Fibroblast of villous mesenchyme (primary cell): ENCODE results near the gene NSUN6. TPM values are rescaled to one million over a fixed set of nuclear protein-coding genes. Genes with fewer than 3 reads are reported as not detected.
A peak's percentile ranks its signal among the peaks of the same experiment; 100 is the strongest.

Experiments used
- DNase-seq: peaks from one replicate; pipeline ENCODE4 v3.0.0-alpha.2; 2010; ENCODE audit warnings: low read depth
- H3K4me3 ChIP-seq: 2 replicates; pipeline ENCODE4 v1.5.1; 2011; ENCODE audit warnings: low read depth, mild to moderate bottlenecking, low read length
- total RNA-seq: library from RNA; depleted of rRNA; stranded (reverse); fragments of >200 nt; gene quantifications from 2 replicates; pipeline ENCODE4 v1.2.3, GENCODE V29; 2012
- TF ChIP-seq, protein P1 (sequence below): IDR thresholded peaks from 2 replicates; pipeline ENCODE4 v1.5.1; 2012; ENCODE audit warnings: low read depth, mild to moderate bottlenecking, low read length; ENCODE audit not compliant: insufficient read depth

The NSUN6 gene
- total RNA-seq, 1 donor, result 8.6 TPM

GRCh38 chr10:18660816-18661431 is 9.5 kb upstream of the NSUN6 start:
- TF ChIP-seq, protein P1, sequence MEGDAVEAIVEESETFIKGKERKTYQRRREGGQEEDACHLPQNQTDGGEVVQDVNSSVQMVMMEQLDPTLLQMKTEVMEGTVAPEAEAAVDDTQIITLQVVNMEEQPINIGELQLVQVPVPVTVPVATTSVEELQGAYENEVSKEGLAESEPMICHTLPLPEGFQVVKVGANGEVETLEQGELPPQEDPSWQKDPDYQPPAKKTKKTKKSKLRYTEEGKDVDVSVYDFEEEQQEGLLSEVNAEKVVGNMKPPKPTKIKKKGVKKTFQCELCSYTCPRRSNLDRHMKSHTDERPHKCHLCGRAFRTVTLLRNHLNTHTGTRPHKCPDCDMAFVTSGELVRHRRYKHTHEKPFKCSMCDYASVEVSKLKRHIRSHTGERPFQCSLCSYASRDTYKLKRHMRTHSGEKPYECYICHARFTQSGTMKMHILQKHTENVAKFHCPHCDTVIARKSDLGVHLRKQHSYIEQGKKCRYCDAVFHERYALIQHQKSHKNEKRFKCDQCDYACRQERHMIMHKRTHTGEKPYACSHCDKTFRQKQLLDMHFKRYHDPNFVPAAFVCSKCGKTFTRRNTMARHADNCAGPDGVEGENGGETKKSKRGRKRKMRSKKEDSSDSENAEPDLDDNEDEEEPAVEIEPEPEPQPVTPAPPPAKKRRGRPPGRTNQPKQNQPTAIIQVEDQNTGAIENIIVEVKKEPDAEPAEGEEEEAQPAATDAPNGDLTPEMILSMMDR, result no peak

DNA sequence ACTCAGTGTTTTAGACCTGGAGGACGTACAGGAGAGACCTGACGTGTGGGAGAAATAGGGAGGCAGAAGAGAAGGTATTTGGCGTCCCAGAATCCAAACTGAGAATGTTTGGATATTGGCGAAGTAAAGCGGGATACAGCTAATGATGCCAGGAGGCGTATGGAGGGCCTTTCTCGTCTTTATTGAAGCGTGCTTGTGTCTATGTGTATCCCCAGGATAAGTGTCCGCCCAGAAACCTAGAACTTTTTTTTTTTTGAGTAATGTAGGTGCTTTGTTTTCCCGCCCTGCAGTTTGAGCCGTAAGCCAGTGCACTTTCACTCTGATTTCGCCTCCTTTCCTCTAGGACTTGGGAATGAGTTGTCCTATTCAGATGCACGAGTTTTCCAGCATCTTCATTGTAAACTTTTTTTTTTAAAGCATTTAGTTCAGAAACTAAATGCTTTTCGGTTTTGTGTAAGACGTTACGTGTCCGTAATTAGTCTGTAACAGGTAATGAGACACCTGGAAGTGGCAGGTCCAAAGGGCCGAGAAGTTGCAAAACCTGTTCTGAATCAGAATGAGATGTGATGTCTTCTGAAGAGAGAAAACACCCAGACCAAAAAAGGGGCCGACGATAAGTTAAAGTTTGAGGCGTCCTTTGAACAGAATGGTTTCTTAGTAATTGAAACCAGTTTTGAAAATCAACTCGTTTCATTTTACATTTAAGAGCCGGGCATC is 8.6 kb upstream of the NSUN6 start:
- peak overlapping the region; percentile 99 for H3K4me3 ChIP-seq
- TF ChIP-seq, protein P1, result no peak
- DNase-seq, result peak; percentile 44

More at GRCh38 chr10:18660816-18661431, 9.5 kb upstream of the NSUN6 start:
- peak overlapping the region; percentile 99 for H3K4me3 ChIP-seq
- DNase-seq, result no peak

GRCh38 chr10:18659125-18659818 is 7.9 kb upstream of the NSUN6 start, which contains the start of gene ARL5B:
TSS of gene ARL5B (plus strand) at chr10:18659431. CDS start at chr10:18659638, 207 bp downstream.
- TF ChIP-seq, protein P1, result no peak
- H3K4me3 ChIP-seq, result peak within 1 kb of the TSS; percentile 99
- peak; percentile 100 for DNase-seq

DNA sequence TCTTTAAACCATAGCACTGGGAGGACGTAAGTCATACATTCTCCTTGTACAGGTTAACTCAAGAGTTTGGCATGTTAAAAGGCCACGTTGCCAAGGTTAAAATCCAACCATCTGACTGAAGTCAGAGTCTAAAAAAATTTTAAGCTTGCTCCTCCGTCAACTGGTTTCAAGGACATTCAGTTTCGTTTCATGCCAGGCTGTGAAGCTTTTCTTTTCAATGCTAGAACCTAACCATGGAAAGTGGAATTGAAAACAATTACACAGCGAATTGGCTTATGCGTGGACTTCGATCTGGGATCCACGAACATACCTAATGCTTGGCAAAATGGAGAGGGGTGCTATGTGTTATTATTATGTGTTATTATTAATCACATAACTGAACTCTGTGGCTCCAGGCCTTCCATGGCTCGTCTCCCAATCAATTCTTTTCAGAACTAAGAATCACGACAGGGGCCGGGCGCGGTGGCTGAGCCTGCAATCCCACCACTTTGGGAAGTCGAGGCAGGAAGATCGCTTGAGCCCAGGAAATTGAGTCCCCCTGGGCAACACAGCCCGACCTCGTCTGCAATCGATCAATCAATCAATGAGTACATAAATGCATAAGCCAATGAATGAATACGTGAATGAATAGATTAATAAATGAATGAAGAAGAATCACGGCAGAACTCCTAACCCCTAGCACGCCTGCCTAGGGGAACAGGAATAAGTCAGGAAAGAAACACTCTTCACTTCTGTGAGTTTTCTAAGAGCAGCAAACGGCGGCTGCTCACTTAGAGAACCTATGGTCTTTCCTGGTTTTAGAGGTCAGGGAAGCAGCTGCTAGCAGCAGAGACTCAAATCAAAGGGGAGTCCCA is 7.1 kb upstream of the NSUN6 start:
- TF ChIP-seq, protein P1, result no peak
- DNase-seq, result peak; percentile 80
- peak overlapping the region; percentile 99 for H3K4me3 ChIP-seq

GRCh38 chr10:18656724-18657123 is 5.3 kb upstream of the NSUN6 start:
- no peak overlapping the region for H3K4me3 ChIP-seq

More at GRCh38 chr10:18656724-18657123, 5.3 kb upstream of the NSUN6 start:
- TF ChIP-seq, protein P1, result no peak
- no peak for DNase-seq
